ENCODE results near the gene GJC2.
A peak's percentile ranks its signal among the peaks of the same experiment; 100 is the strongest.

GJC2 gene

GRCh38 chr1:228149406-228150119, at the start of gene GJC2:
TSS of gene GJC2 (plus strand) at chr1:228149930. CDS start at chr1:228157759, 7,829 bp downstream.
- Histone ChIP-seq H3K27me3 (ENCODE audit: control insufficient read depth, insufficient read depth, low read length) (no peaks in the 10 kb centered on the region), H3K4me3 (ENCODE audit: low read depth, low read length) (no peak within 1 kb of the TSS), H3K9me3 (ENCODE audit: control insufficient read depth, insufficient read depth, low read depth, low read length) (no peaks in the 10 kb centered on the region), H3K27ac (ENCODE audit: low read depth, low read length) (peak within 1 kb of the TSS; percentile 85), H3K9ac (ENCODE audit: low read length) (peak within 1 kb of the TSS; percentile 45), H3K4me1 (ENCODE audit: control insufficient read depth, insufficient read depth, low read length) (peaks cover 14% of the 10 kb centered on the region), H3K36me3 (ENCODE audit: control insufficient read depth, insufficient read depth, low read length) (peaks cover 18% of the 10 kb centered on the region)

GRCh38 chr1:228100822-228101613, 48.7 kb upstream of the GJC2 start:
- Histone ChIP-seq H3K4me1 (ENCODE audit: control insufficient read depth, insufficient read depth, low read length) (peaks cover 3% of the 10 kb centered on the region; the same call in 1 of the 2 replicates), H3K27me3 (ENCODE audit: control insufficient read depth, insufficient read depth, low read length) (no peaks in the 10 kb centered on the region), H3K27ac (ENCODE audit: low read depth, low read length) (no peak overlapping the region), H3K9ac (ENCODE audit: low read length) (no peak overlapping the region), H3K9me3 (ENCODE audit: control insufficient read depth, insufficient read depth, low read depth, low read length) (no peaks in the 10 kb centered on the region), H3K4me3 (ENCODE audit: low read depth, low read length) (peak overlapping the region; percentile 83), H3K36me3 (ENCODE audit: control insufficient read depth, insufficient read depth, low read length) (peaks cover 59% of the 10 kb centered on the region)

- H3K4me1 ChIP-seq (ENCODE audit: control insufficient read depth, insufficient read depth, low read length): peaks cover 3% of the 10 kb centered on the region; the same call in 1 of the 2 replicates
- no peaks in the 10 kb centered on the region for H3K9me3 ChIP-seq (ENCODE audit: control insufficient read depth, insufficient read depth, low read depth, low read length)
- no peak overlapping the region for H3K27ac ChIP-seq (ENCODE audit: low read depth, low read length)
- H3K9ac ChIP-seq (ENCODE audit: low read length): no peak overlapping the region
- H3K36me3 ChIP-seq (ENCODE audit: control insufficient read depth, insufficient read depth, low read length): peaks cover 59% of the 10 kb centered on the region
- peak overlapping the region; percentile 83 for H3K4me3 ChIP-seq (ENCODE audit: low read depth, low read length)
- no peaks in the 10 kb centered on the region for H3K27me3 ChIP-seq (ENCODE audit: control insufficient read depth, insufficient read depth, low read length)
These were observed 48.1 kb upstream of the GJC2 start for GRCh38 chr1:228101614-228101993.

- peaks cover 59% of the 10 kb centered on the region for H3K36me3 ChIP-seq (ENCODE audit: control insufficient read depth, insufficient read depth, low read length)
- peak overlapping the region; percentile 62 for H3K9ac ChIP-seq (ENCODE audit: low read length)
- H3K4me3 ChIP-seq (ENCODE audit: low read depth, low read length): peak overlapping the region; percentile 83
- H3K27me3 ChIP-seq (ENCODE audit: control insufficient read depth, insufficient read depth, low read length): no peaks in the 10 kb centered on the region
- H3K4me1 ChIP-seq (ENCODE audit: control insufficient read depth, insufficient read depth, low read length): peaks cover 3% of the 10 kb centered on the region; the same call in 1 of the 2 replicates
- H3K27ac ChIP-seq (ENCODE audit: low read depth, low read length): no peak overlapping the region
- no peaks in the 10 kb centered on the region for H3K9me3 ChIP-seq (ENCODE audit: control insufficient read depth, insufficient read depth, low read depth, low read length)
These were observed 47.5 kb upstream of the GJC2 start for GRCh38 chr1:228101994-228102790.

- H3K27ac ChIP-seq (ENCODE audit: low read depth, low read length): peak within 1 kb of the TSS; percentile 39; the same call in 1 of the 2 replicates
These were observed 46.7 kb upstream of the GJC2 start, which contains the start of gene C1orf35 for GRCh38 chr1:228102791-228103620. TSS of gene C1orf35 (minus strand) at chr1:228103325. CDS start at chr1:228103227, 98 bp downstream.

GRCh38 chr1:228104526-228105269, 45.0 kb upstream of the GJC2 start:
- Histone ChIP-seq H3K9ac (ENCODE audit: low read length) (no peak overlapping the region), H3K27me3 (ENCODE audit: control insufficient read depth, insufficient read depth, low read length) (0 out of 2 replicates have a peak, but pooled peaks cover under 1% of the 10 kb centered on the region), H3K4me3 (ENCODE audit: low read depth, low read length) (no peak overlapping the region), H3K9me3 (ENCODE audit: control insufficient read depth, insufficient read depth, low read depth, low read length) (no peaks in the 10 kb centered on the region), H3K36me3 (ENCODE audit: control insufficient read depth, insufficient read depth, low read length) (peaks cover 39% of the 10 kb centered on the region), H3K27ac (ENCODE audit: low read depth, low read length) (no peak overlapping the region), H3K4me1 (ENCODE audit: control insufficient read depth, insufficient read depth, low read length) (peaks cover 6% of the 10 kb centered on the region; the same call in 1 of the 2 replicates)

More at GRCh38 chr1:228102791-228103620, 46.7 kb upstream of the GJC2 start, which contains the start of gene C1orf35:
- Histone ChIP-seq H3K4me1 (ENCODE audit: control insufficient read depth, insufficient read depth, low read length) (peaks cover 3% of the 10 kb centered on the region; the same call in 1 of the 2 replicates), H3K4me3 (ENCODE audit: low read depth, low read length) (peak within 1 kb of the TSS; percentile 83), H3K36me3 (ENCODE audit: control insufficient read depth, insufficient read depth, low read length) (peaks cover 56% of the 10 kb centered on the region), H3K9me3 (ENCODE audit: control insufficient read depth, insufficient read depth, low read depth, low read length) (no peaks in the 10 kb centered on the region), H3K27me3 (ENCODE audit: control insufficient read depth, insufficient read depth, low read length) (no peaks in the 10 kb centered on the region), H3K9ac (ENCODE audit: low read length) (peak within 1 kb of the TSS; percentile 62)

- Histone ChIP-seq H3K9ac (ENCODE audit: low read length) (no peak overlapping the region), H3K9me3 (ENCODE audit: control insufficient read depth, insufficient read depth, low read depth, low read length) (no peaks in the 10 kb centered on the region), H3K27me3 (ENCODE audit: control insufficient read depth, insufficient read depth, low read length) (0 out of 2 replicates have a peak, but pooled peaks cover 2% of the 10 kb centered on the region), H3K4me1 (ENCODE audit: control insufficient read depth, insufficient read depth, low read length) (peaks cover 10% of the 10 kb centered on the region; the same call in 1 of the 2 replicates), H3K27ac (ENCODE audit: low read depth, low read length) (no peak overlapping the region), H3K36me3 (ENCODE audit: control insufficient read depth, insufficient read depth, low read length) (peaks cover 32% of the 10 kb centered on the region), H3K4me3 (ENCODE audit: low read depth, low read length) (no peak overlapping the region)
These were observed 44.3 kb upstream of the GJC2 start for GRCh38 chr1:228105270-228105995.

GRCh38 chr1:228105996-228106799, 43.5 kb upstream of the GJC2 start:
- Histone ChIP-seq H3K9ac (ENCODE audit: low read length) (no peak overlapping the region), H3K4me1 (ENCODE audit: control insufficient read depth, insufficient read depth, low read length) (peaks cover 10% of the 10 kb centered on the region; the same call in 1 of the 2 replicates), H3K27ac (ENCODE audit: low read depth, low read length) (no peak overlapping the region), H3K4me3 (ENCODE audit: low read depth, low read length) (no peak overlapping the region), H3K36me3 (ENCODE audit: control insufficient read depth, insufficient read depth, low read length) (peaks cover 24% of the 10 kb centered on the region), H3K9me3 (ENCODE audit: control insufficient read depth, insufficient read depth, low read depth, low read length) (no peaks in the 10 kb centered on the region), H3K27me3 (ENCODE audit: control insufficient read depth, insufficient read depth, low read length) (0 out of 2 replicates have a peak, but pooled peaks cover 2% of the 10 kb centered on the region)

- H3K4me1 ChIP-seq (ENCODE audit: control insufficient read depth, insufficient read depth, low read length): peaks cover 7% of the 10 kb centered on the region; the same call in 1 of the 2 replicates
- 0 out of 2 replicates have a peak, but pooled peaks cover 2% of the 10 kb centered on the region for H3K27me3 ChIP-seq (ENCODE audit: control insufficient read depth, insufficient read depth, low read length)
- H3K4me3 ChIP-seq (ENCODE audit: low read depth, low read length): no peak overlapping the region
- no peak overlapping the region for H3K27ac ChIP-seq (ENCODE audit: low read depth, low read length)
- H3K9me3 ChIP-seq (ENCODE audit: control insufficient read depth, insufficient read depth, low read depth, low read length): no peaks in the 10 kb centered on the region
- no peak overlapping the region for H3K9ac ChIP-seq (ENCODE audit: low read length)
- H3K36me3 ChIP-seq (ENCODE audit: control insufficient read depth, insufficient read depth, low read length): peaks cover 22% of the 10 kb centered on the region
These were observed 43.0 kb upstream of the GJC2 start for GRCh38 chr1:228106800-228107054.
